ENCODE data around the gene GPR148.

GPR148 gene

DNA sequence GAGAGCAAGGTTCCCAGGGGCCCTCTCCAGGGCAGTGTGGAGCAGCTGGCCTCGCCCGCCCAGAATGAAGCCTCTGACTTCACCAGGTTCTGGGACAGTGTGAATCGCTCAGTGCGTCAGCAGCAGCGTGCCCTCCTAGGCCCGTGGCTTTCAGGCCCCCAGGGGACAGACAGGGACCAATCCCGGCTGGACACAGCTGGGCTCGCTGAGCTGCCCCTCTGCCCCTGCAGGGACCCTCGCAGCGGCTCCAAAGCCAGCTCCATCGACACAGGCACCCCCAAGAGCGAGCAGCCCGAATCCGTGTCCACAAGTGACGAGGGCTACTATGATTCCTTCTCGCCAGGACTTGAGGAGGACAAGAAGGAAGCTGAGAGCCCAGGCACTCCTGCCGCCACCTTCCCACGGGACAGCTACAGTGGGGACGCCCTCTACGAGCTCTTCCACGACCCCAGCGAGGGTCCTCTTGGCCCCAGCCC is 34.1 kb downstream of the GPR148 start:
- Histone ChIP-seq H3K4me3 (replicated peaks; ENCODE audit: insufficient read depth, low read length) (no peak overlapping the region), H3K27me3 (ENCODE audit: insufficient read depth, poor library complexity, severe bottlenecking) (no peaks in the 10 kb centered on the region), H3K27ac (replicated peaks) (no peak overlapping the region)
- no peak for DNase-seq (ENCODE audit: low read depth in 1 of 2, low spot score in 1 of 2)
- TF ChIP-seq CTCF (IDR thresholded peaks at IDR 0.05; ENCODE audit: insufficient read depth, low read length) = no peak
- TF ChIP-seq GABPA (IDR thresholded peaks at IDR 0.05; ENCODE audit: low read depth) = no peak
- TF ChIP-seq POLR2AphosphoS5 (IDR thresholded peaks at IDR 0.05; ENCODE audit: low read depth) = no peak
- no peak for TF ChIP-seq SPI1 (IDR thresholded peaks at IDR 0.05; ENCODE audit: borderline replicate concordance, low read depth)
- TF ChIP-seq REST (IDR thresholded peaks at IDR 0.05; ENCODE audit: insufficient replicate concordance, low read depth) = no peak

GRCh38 chr2:130763405-130763804 is 34.5 kb downstream of the GPR148 start:
- H3K4me3 ChIP-seq (replicated peaks; ENCODE audit: insufficient read depth, low read length) = no peak overlapping the region
- H3K27ac ChIP-seq (replicated peaks) = no peak overlapping the region
- no peak for DNase-seq (ENCODE audit: low read depth in 1 of 2, low spot score in 1 of 2)
- no peaks in the 10 kb centered on the region for H3K27me3 ChIP-seq (ENCODE audit: insufficient read depth, poor library complexity, severe bottlenecking)
- no peak for TF ChIP-seq GABPA (IDR thresholded peaks at IDR 0.05; ENCODE audit: low read depth)
- TF ChIP-seq CTCF (IDR thresholded peaks at IDR 0.05; ENCODE audit: insufficient read depth, low read length) = no peak
- TF ChIP-seq POLR2AphosphoS5 (IDR thresholded peaks at IDR 0.05; ENCODE audit: low read depth) = no peak
- no peak for TF ChIP-seq SPI1 (IDR thresholded peaks at IDR 0.05; ENCODE audit: borderline replicate concordance, low read depth)
- no peak for TF ChIP-seq REST (IDR thresholded peaks at IDR 0.05; ENCODE audit: insufficient replicate concordance, low read depth)

DNA sequence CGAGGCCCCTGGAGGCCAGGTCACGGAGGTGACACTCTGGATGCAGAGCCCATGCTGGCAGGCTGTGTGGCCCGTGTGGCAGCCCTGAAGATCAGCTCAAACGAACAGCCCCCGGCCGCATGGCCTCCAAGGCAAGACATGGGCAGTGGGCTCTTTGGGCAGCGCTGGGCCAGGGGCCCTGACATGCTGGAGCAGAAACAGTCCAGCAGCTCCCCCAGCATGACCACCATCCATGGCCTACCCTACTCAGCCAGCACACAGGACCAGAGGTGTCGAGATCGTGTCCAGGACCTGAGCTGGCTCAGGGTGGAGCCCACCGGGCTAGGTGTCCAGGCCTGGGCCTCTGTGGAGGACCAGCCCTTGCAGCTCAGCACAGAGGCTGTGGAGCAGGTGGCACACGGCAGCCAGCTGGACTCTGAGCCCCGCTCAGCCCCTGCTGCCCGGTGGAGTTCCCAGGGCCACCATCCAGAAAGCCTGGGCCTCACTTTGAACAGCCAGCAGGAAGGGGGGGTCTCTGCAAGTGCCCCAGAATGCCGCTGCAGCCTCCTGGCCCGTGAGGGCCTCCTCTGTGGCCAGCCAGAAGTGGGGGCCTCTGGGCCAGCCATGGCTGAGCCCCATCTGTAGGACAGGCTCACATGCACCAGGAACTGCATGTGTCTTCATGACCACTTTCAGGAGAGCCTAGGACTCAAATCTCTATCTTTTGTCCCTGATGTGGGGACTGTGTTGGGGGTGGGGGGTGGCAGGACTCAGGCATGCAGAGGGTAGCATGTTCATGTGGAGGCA is 35.4 kb downstream of the GPR148 start:
- Histone ChIP-seq H3K27me3 (ENCODE audit: insufficient read depth, poor library complexity, severe bottlenecking) (no peaks in the 10 kb centered on the region), H3K4me3 (replicated peaks; ENCODE audit: insufficient read depth, low read length) (no peak overlapping the region), H3K27ac (replicated peaks) (no peak overlapping the region)
- no peak for DNase-seq (ENCODE audit: low read depth in 1 of 2, low spot score in 1 of 2)
- TF ChIP-seq GABPA (IDR thresholded peaks at IDR 0.05; ENCODE audit: low read depth) (no peak), POLR2AphosphoS5 (IDR thresholded peaks at IDR 0.05; ENCODE audit: low read depth) (no peak), SPI1 (IDR thresholded peaks at IDR 0.05; ENCODE audit: borderline replicate concordance, low read depth) (no peak), CTCF (IDR thresholded peaks at IDR 0.05; ENCODE audit: insufficient read depth, low read length) (no peak), REST (IDR thresholded peaks at IDR 0.05; ENCODE audit: insufficient replicate concordance, low read depth) (no peak)

Data from HL-60 (cell line).